Adipose tissue (tissue), 3 donors: ENCODE results near the gene DSE. TPM values are rescaled to one million over a fixed set of nuclear protein-coding genes. Genes with fewer than 3 reads are reported as not detected.

ENCODE experiments used
- H3K27ac ChIP-seq: one replicate; pipeline ENCODE4 v1.5.1; 2013; ENCODE audit warnings: low read depth, low read length
- WGBS, 3 donors: extraction: QIAGEN DNeasy Blood & Tissue Kit; methylation state at CpG; one replicate each; pipeline ENCODE4 v1.1.7; 2013; 5-methylcytosine and 5-hydroxymethylcytosine counted together
- polyA plus RNA-seq, 3 donors: library from polyadenylated mRNA; stranded (reverse); fragments of 200-250 nt; gene quantifications; one replicate each; pipeline ENCODE4 v1.2.3, GENCODE V29; 2013
- donor health status: healthy with polysubstance abuse.
- donor health status: Bipolar disorder and iron deficiency.
- donor health status: healthy.

The DSE gene
- polyA plus RNA-seq, 3 donors, result 3.5 to 31.2 (median 20.6) TPM

DNA sequence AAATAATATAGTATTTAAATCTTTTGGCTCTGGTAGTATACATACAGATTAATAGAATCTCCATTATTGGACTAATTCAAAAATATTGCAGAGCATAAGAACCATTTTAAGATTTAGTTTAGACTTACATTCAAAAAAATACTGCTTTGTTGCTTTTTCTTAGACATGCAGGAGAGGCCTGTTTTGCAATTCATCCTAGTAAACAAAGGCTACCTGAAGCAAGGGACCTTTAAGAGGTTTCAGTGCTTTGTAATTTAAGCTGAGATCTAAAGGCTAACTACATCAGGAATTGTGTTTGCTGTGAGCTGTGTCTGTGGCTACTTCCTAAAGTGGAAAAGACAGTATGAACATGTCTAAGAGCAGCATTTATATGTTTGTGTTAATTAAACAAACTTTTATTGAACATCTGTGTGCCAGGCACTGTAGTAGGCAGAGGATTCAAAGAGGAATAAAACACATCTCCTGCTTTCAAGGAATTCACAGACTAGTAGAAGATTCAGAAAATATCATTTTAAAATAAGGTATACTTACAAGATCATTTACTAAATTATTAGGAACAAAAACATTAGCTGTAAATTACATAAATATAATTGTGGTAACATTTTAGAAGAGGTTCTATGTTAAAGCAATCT, 61.3 kb downstream of the DSE start:
- H3K27ac ChIP-seq, result no peak overlapping the region

GRCh38 chr6:116433206-116433712, 62.5 kb downstream of the DSE start:
- WGBS, 3 donors, result 78 to 95% (median 84%) methylated on average over 4 of the region's 4 CpGs
- H3K27ac ChIP-seq, result no peak overlapping the region

DNA sequence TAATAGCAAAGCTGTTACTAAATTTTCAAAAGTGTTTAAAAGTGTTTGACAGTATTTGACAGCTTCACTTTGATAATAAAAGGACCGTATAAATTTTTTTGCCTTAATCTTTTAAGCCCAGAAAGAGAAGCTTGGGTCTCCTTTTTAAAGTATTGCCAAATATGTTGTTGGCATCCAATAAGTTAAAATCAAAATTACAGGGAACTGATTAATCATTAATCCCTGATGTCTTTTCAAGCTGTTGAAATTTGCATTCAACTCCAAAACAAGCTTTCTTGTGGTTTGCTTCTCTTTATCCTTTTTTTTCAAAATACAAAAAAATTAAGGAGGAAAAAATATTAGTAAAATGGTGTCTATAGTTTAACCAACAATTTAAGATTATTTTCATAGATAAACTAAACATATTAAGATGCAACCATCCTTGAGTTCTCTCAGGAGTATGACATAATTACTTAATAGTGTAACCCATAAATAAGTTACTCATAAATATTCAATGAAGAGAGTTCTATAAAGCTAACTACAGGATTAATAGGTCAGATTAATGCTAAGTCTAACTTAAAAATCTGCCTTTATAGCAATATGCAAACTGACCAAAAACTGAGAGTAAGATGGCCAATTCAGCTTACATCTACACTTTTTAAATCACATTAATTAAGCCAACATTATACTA, 63.4 kb downstream of the DSE start:
- WGBS, 3 donors, result 63 to 91% (median 82%) methylated on average over 1 of the region's 1 CpG
- H3K27ac ChIP-seq, result no peak overlapping the region

DNA sequence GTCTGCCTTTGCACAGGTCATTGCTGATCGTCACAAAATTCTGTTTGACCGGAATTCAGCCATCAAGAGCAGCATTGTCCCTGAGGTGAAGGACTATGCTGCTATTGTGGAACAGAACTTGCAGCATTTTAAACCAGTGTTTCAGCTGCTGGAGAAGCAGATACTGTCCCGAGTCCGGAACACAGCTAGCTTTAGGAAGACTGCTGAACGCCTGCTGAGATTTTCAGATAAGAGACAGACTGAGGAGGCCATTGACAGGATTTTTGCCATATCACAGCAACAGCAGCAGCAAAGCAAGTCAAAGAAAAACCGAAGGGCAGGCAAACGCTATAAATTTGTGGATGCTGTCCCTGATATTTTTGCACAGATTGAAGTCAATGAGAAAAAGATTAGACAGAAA, 65.8 kb downstream of the DSE start:
- 83 to 97% (median 95%) methylated on average over 7 of the region's 7 CpGs for WGBS, 3 donors
- no peak overlapping the region for H3K27ac ChIP-seq

DNA sequence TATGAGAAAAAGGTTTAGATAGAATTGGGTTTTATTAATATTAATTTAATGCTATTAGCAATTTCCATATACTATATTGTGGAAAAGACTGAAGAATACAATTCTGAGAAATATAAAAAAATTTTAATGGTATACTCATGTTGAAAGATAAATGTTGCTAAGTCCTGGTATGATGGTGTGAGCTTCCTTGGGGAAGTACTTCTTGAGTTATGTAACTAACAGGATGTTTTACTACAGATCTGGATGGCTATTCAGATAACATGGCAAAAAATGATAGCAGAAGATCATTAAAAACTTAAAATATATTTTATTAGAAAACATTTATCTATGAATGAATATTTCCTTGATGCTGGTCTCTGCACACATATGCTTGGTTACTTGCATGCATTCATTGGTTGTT, 66.9 kb downstream of the DSE start:
- no peak overlapping the region for H3K27ac ChIP-seq

GRCh38 chr6:116438590-116439448, 68.1 kb downstream of the DSE start:
- WGBS, 3 donors, result 54 to 71% (median 57%) methylated on average over 6 of the region's 6 CpGs
- no peak overlapping the region for H3K27ac ChIP-seq

DNA sequence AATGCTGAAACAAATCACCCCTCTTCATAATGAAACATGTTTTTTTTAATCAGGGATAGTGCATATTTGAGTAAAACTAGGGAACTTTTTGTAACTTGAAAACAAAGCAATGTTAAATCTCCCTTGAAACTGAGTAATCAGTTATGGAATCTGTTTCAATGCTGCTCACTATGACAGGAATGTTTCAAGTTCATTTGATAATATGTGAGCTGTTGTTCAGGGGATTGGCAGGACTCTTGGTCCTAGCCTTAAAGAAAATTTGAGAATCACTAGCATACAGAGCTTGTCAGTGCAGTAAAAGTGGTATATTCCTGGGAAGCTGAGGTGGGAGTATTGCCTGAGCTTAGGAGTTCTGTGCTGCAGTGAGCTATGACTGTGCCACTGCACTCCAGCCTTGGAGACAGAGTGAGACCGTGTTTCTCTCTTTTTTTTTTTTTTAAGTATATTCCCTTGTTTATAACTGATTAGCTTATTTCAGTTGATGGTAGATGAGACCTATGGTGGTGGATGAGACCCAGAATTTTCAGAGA, 68.8 kb downstream of the DSE start:
- H3K27ac ChIP-seq, result no peak overlapping the region
- 55 to 80% (median 80%) methylated on average over 1 of the region's 1 CpG for WGBS, 3 donors

DNA sequence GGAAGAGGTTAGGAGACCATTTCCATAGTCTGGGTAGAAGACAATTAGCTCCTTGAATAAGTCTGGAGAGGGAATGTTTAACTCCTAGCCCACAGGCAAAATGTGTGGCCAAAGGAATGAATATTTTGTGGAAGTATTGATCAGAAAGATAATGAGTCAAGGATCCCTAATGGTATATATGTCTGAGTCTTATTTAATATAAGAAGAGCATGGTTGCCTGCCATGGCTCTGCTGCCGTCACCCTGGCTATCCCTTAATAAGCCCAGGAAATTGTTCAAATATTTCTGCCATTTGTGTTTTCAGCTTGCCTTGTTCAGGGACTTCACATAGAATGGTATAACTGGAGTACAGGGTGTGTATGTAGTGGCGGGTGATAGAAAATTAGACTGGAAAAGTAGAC, 72.4 kb downstream of the DSE start:
- 92 to 97% (median 95%) methylated on average over 2 of the region's 2 CpGs for WGBS, 3 donors

DNA sequence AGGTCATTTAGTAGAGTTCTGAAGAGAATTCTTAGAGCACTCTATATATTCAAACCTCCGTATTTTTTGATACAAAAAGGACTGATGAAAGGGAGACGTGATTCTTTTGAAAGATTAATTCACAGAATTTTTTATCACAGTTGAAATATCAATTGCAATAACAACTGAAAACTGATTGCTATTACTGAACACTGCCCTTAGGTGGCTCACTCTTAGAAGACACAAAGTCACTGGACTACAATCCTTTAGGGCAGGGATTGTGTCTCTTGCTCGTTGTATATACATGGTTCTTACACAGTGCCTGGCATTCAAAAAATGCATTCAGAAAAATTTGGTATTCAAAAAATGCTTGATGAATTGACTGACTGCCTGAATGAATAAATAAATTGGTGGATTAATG, 73.3 kb downstream of the DSE start:
- WGBS, 3 donors, result 23 to 32% (median 28%) methylated on average over 3 of the region's 3 CpGs
- no peak overlapping the region for H3K27ac ChIP-seq

More for the DNA sequence above, 72.4 kb downstream of the DSE start:
- no peak overlapping the region for H3K27ac ChIP-seq

- WGBS, 3 donors, result 87 to 90% (median 88%) methylated on average over 1 of the region's 1 CpG
Observed at GRCh38 chr6:116444575-116444974, 73.8 kb downstream of the DSE start.

DNA sequence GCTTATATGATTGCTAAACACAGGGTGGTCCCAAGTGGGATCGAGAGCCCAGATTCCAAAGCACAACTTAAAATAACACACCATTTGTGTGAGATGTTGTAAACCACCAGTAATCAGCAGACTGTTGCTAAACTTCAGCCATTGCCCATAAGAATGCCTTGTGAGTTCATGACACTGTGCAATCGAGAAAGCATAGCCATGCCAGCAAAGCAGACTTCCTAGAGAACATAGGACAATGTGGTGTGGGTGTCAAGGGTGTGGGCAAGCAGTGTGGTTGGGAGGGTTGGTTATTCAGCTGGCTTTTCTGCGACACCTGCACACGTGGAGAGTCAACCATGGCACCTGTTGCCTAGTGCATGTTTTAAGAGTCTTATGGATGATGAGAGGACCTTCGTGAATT, 74.4 kb downstream of the DSE start:
- H3K27ac ChIP-seq, result no peak overlapping the region
- 61 to 75% (median 62%) methylated on average over 5 of the region's 5 CpGs for WGBS, 3 donors

More at GRCh38 chr6:116444575-116444974, 73.8 kb downstream of the DSE start:
- H3K27ac ChIP-seq, result no peak overlapping the region

- 66 to 85% (median 83%) methylated on average over 1 of the region's 1 CpG for WGBS, 3 donors
Observed at GRCh38 chr6:116446399-116446798, 75.7 kb downstream of the DSE start.

DNA sequence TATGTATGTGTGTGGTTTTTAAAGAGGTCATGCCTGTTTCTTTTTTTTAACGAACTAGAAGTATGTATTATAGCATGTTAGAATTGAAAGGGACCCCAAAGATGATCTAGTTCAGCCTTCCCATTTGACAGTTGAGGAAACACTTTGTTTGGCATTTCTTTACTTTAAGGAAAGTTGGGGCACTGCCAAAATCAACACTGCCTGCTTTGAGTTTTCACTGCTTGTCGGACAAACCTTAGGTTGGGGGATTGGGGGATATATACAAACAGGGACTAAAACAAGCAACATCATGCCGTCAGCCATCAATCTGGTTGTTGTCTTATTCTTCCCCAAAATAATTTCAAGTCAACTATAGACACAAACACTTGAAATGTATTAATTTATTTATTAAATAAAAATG, 76.3 kb downstream of the DSE start:
- H3K27ac ChIP-seq, result no peak overlapping the region
- WGBS, 3 donors, result 57 to 65% (median 64%) methylated on average over 3 of the region's 3 CpGs

More at GRCh38 chr6:116446399-116446798, 75.7 kb downstream of the DSE start:
- no peak overlapping the region for H3K27ac ChIP-seq

DNA sequence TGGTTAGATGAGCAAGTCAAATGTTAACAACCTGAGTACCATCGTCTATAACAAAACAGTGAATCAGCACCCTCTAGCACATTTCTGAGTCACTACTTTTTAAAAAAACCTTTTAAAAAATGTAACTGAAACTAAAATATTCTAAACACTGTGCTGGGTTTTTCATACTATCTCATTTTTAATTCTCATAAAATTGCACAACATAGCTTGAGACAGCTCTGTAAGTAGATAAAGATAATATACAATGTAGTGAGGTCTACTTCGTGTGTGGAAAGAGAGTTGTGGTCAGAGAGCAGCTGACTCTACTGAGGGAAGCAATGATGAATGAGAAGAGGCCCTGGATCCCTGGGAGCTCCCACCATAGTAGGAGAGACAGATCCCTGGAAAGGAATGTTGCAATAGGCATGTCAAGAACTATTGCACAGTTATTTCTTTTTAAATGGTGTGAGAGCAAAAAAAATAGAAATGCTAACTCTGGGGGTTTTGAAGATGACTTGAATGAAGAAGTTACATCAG, 76.8 kb downstream of the DSE start:
- no peak overlapping the region for H3K27ac ChIP-seq
- WGBS, 3 donors, result 8 to 24% (median 11%) methylated on average over 2 of the region's 2 CpGs

- 70 to 82% (median 77%) methylated on average over 1 of the region's 1 CpG for WGBS, 3 donors
- H3K27ac ChIP-seq, result no peak overlapping the region
Observed at GRCh38 chr6:116449565-116449964, 78.8 kb downstream of the DSE start.

- WGBS, 3 donors, result 39 to 90% (median 77%) methylated on average over 1 of the region's 1 CpG
- no peak overlapping the region for H3K27ac ChIP-seq
Observed at GRCh38 chr6:116450185-116450710, 79.5 kb downstream of the DSE start.

- 57 to 69% (median 68%) methylated on average over 9 of the region's 9 CpGs for WGBS, 3 donors
- no peak overlapping the region for H3K27ac ChIP-seq
Observed at GRCh38 chr6:116450769-116451740, 80.3 kb downstream of the DSE start.

DNA sequence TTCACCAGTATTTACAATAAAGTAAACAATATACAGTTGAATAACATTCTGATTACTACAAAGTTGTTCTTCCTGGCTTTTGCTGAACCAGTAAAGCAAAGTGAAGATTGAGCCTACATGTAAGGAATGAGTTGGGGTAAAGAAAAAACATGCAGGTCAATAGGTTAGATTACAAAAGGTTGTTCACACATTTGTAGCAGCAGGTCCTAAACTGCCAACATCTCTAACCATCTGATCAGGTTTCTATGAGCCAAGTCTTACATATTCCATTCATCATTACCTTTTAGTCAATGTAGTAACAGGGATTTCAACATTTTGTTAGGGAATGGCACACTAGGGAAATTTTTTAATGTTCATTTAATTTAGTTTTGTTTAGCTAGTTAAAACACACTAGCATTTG, 81.2 kb downstream of the DSE start:
- H3K27ac ChIP-seq, result no peak overlapping the region
